Fibroblast of skin of abdomen (primary cell): ENCODE data around the gene AP1S1. TPM values are rescaled to one million over a fixed set of nuclear protein-coding genes. Genes with fewer than 3 reads are reported as not detected.
"Not testable (repeated sequence)": the region's sequence is repeated elsewhere in the genome, so short reads cannot be mapped to it uniquely, and the experiment has no call there.

Experiments used
- DNase-seq: peaks from one replicate; pipeline ENCODE4 v3.0.0-alpha.2; 2013
- polyA plus RNA-seq, 2 experiments: library from polyadenylated mRNA; unstranded; fragments of 120-200 nt; gene quantifications; one replicate each; pipeline ENCODE4 v1.2.1, GENCODE V29; 2013; ENCODE audit not compliant: insufficient read length in 2 of 2

The AP1S1 gene
- polyA plus RNA-seq (2013, experiment 1 of 2; ENCODE audit: insufficient read length), result 105 TPM
- 104 TPM for polyA plus RNA-seq (2013, experiment 2 of 2; ENCODE audit: insufficient read length)

DNA sequence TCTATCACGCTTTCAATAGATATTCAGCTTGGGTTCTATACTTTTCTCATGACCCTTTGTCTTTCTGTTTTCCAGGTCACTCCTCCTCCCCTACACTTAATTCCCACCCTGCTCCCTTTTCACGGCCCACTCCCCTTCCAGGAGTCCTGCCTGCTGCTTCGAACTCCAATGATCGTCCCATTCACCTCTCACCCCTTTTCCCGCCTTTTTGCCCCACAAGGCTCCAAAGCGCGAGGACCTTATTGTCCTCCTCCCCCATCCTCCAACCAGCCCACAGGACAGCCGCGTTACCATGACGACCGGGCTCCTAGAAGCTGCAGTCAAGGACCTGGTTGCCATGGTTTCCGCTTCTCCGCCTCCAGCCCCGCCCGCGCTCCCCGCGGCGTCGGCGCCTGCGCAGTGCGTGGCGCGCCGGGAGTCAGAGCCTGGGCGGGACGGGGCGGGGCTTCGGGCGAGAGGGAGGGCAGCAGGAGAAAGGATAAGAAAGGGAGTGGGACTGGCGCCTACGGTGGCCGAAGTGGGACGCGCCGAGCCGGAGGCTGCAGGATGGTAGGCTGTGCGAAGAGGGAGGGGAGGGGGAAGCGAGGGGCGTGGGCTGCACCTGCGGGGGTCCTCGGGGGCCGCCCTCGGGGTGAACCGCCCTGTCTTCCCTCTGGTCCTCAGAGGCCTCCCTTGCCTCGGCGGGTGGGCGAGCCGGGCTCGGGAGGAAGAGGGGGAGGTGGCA lies at the start of gene AP1S1:
TSS of gene AP1S1 (plus strand) at position 508 of the 724 bp plus-strand sequence. CDS start at position 547, 39 bp downstream.
- peak; percentile 95 for DNase-seq

DNA sequence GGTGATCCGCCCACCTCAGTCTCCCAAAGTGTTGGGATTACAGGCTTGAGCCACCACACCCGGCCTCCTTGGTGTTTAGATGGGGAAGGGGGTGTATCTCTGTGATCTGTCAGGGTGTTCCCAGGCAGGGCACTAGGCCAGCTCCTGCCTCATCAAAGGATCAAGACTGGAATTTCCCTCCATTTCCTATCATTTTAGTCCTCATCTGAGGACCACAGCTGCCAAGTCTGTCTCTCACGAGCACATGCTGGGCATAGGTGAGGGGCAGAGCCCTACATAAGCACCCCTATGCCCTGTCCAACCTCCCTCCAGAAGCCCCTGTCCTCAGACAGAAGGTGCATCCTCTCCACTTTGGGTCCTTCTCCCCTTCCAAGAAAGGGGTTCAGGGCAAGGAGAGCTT lies 49.5 kb upstream of the AP1S1 start:
- no peak for DNase-seq

DNA sequence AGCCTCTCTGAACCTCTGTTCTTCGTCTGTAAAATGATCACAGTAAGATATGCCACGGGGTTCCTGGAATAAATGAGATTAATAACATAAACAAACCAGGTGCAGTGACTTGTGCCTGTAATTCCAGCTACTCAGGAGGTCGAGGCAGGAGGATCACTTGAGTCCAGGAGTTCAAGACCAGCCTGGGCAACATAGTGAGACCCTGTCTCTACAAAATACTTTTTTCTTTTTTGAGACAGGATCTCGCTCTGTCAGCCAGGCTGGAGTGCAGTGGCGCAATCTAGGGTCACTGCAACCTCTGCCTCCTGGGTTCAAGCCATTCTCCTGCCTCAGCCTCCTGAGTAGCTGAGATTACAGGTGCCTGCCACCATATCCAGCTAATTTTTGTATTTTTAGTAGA lies 49.0 kb upstream of the AP1S1 start:
- not testable (repeated sequence) for DNase-seq

DNA sequence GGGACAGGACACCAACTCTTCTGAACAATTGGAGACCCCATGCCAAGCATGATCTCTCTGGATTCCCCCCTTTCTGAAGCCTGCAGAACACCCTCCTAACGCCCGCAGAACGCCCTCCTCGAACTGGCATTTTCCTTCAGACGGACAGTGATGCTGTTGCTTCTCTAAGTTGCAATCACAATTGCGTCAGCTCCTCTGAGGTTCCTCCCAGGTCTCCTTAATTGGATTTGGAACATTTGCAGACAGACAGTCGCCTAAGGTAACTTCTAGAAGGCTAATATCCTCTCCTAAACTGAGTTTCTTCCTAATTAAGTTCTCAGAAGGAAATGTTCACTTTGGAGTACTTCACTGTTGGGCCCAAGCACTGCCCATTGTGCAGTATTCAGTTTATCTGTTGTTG lies 47.9 kb upstream of the AP1S1 start:
- DNase-seq, result no peak

DNA sequence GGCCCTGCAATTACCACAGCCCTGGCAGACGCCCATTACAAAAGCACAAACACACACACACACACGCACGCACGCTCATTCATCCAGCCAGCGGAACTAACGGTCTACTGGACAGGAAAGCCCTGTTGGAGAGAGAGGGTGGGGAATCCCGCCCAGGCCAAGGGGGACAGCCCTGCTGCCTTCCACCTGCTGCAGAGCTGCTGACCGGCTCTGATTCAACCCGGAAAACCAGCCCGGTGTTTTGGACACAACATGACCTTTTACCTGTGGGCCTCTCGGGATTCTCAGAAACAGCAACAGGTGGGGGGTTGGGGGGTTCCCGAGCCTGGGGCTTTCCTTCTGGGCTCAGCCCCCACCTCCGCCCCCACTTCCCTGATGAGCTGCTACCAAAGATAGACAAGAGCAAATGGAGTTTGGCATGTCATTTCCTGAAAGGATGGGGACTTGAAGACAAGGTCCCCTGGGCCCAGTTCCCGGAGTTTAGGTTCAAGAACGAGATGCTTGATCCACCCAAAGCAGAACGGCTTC lies 45.9 kb upstream of the AP1S1 start:
- DNase-seq, result no peak

DNA sequence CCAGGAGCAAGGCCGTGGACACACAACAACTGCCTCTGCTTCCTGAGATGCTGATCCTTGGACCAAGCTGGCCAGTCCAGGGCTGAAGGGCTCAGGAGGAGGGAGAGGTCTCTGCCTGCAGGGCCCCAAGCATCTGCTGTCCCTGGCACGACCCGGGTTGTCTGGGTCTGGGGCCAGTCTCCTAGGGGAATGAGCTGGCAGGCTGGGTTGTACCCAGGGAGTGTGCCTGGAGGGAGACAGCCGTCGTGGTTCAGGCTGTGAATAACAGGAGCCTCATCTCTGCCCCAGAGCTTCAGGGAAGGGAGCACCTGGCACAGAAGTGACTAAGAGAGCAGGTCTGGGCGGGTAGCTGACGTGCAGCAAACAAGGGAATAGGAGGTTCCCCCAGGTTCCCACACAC lies 45.3 kb upstream of the AP1S1 start:
- DNase-seq, result no peak

DNA sequence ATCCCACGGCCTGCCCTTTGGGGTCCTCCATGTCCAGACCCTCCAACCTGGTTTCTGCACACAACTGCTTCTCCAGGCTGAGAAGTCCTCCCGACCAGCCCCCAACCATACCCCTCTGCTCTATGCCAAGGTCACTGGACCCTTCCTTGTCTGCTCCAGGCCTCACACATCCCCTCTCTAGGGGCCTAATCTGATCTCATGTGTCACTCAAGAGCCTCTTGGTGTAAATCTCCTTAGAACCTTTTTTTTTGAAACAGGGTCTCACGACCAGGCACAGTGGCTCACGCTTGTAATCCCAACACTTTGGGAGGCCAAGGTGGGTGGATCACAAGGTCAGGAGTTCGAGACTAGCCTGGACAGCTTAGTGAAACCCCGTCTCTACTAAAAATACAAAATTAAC lies 44.9 kb upstream of the AP1S1 start:
- no peak for DNase-seq

DNA sequence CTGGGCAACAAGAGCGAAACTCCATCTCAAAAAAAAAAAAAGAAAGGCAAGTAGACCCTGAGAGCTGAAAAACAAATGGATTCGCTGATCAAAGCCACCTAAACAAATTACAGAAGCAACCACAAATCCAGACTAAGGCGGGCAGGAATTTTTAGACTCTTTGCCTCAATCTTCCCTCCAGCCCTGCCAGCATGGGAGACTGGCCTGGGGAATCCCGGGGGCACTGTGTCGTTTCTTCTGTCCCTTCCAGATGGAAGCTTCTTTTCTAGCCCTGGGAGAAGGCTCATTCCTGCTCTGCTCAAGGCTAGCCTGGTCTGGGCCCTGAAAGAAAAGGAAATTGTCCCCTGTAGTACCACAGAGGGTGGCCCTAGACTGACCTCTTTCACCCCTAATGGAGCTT lies 43.0 kb upstream of the AP1S1 start:
- DNase-seq, result no peak

DNA sequence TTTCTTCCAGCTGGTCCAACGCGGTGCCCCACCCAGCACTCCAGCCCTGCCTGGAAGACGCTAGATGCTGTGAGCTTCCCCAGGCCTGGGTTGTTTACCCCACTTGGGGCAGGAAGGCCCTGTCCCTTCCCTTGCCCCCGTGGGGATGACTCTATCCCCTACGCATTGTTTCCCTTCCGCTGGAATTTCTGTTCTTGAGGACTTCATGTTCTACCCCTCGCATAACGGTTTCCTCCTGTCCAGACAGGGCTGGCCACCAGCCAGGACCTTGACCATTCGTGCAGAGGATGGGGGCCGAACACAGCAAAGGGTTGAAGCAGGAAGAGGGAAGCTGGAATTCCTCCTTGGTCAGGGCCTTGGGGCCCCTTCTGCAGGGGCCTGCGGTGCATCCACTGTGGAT lies 42.0 kb upstream of the AP1S1 start:
- DNase-seq, result no peak

DNA sequence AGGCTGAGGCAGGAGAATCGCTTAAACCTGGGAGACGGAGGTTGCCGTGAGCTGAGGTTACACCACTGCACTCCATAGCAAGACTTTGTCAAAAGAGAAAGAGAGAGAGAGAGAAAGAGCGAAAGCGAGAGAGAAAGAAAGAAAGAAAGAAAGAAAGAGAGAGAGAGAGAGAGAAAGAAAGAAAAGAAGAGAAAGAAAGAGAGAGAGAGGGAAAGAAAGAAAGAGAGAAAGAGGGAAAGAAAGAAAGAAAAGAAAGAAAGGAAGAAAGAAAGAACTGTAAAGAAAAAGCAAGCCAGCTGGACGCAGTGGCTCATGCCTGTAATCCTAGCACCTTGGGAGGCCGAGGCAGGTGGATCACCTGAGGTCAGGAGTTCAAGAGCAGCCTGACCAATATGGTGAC lies 41.1 kb upstream of the AP1S1 start:
- DNase-seq, result not testable (repeated sequence)

DNA sequence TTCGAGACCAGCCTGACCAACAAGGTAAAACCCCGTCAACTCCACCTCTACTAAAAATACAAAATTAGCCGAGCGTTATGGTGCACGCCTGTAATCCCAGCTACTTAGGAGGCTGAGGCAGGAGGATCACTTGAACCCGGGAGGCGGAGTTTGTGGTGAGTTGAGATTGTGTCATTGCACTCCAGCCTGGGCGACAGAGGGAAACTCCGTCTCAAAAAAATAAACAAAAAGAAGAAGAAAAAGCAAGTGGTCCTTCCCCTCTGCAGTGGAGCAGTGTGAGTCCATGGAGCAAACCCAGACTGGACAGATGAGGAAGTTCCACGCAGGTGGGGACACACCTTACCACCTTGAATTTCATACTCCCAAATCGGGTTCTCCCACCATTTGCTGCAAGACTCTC lies 40.4 kb upstream of the AP1S1 start:
- DNase-seq, result no peak

DNA sequence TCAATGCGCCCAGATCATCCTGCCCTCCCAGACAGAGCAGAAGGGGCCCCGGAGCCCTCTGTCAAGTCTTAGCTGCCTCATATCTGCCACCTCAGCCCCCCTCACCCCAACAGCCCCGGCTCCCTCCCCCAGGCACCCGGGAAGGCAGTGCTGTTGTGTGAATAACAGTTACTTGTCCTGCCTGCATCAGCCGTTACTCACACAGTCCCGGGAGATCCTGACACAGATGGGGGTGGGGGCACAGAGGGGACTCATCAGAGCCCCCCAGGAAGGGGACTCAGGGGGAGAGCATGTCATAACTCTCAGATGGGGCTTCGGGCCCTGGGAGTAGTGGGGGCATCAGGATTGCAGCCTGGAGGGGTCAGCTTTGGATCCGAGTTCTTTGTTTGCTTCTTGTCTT lies 39.8 kb upstream of the AP1S1 start:
- DNase-seq, result peak; percentile 59

DNA sequence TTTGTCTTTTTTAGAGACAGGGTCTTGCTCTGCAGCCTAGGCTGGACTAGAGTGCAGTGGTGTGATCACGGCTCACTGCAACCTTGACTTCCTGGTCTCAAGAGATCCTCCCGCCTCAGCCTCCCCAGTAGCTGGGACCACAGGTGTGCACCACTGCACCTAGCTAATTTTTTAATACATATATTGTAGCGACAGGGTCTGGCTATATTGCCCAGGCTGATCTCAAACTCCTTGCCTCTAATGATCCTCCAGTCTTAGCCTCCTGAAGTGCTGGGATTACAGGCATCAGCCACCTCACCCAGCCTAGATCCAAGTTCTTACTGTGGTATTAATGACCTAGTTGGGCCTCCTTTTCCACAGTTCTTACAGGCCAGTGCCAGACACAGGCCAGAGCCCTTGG lies 39.1 kb upstream of the AP1S1 start:
- DNase-seq, result no peak

DNA sequence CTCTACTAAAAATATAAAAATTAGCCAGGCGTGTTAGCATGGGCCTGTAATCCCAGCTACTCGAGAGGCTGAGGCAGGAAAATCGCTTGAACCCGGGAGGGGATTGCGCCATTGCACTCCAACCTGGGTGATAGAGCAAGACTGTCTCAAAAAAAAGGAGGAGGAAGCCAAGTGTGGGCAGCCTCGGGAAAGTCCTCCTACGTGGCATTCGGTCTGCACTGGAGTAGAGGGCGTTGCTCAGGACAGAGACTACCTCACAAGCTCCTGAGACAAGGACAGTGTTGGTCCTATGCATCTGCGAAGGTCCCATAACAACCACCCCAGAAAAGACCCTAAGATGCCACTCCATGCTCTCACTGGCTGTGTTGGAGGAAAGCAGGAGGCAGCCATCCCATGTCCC lies 37.4 kb upstream of the AP1S1 start:
- DNase-seq, result no peak

DNA sequence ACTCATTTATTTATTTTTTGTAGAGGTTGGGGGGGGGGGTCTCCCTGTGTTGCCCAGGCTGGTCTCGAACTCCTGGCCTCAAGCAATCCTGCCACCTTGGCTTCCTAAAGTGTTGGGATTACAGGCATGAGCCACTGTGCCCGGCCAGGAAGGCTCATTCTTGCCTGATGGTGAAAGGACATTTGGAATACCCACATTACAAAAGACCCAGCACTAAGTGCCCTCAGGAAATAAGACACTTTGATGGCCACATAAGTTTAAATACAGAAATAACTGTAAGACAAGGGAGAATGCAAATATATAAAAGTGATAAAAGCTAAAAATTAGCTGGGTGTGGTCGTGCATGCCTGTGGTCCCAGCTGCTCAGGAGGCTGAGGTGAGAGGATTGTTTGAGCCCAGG lies 35.4 kb upstream of the AP1S1 start:
- DNase-seq, result no peak

DNA sequence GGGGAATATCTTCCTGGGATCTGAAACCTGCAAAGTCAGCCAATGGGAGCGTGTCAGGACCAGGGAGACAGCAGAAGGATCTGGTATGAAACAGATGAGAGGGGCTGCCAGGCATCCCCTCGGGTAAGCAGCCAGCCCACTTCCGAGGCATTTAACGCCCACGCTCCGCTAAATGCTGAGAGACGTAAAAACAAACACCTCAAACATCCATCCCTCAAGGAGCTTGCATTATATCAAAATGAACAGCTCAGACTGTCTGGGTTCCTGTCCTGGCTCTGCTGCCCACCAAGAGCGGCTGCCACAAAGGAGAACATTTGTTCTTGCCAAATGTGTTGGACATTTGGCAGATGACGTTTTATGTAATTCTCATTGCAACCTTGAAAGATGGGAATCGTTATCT lies 34.4 kb upstream of the AP1S1 start:
- peak; percentile 59 for DNase-seq

DNA sequence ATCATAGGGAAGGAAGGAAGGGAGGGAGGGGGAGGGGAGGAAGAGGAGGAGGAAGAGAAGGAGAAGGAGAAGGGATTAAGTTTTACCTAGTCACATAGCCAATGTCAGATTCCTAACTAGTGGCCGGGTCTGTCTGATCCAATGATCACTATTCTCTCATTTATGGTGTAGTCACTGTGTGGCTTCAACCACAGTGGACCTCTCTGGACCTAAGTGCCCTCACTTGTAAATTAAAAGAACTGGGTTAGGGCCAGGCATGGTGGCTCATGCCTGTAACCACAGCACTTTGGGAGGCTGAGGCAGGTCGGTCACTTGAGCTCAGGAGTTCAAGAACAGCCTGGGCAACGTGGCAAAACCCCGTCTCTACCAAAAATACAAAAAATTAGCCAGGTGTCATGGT lies 34.0 kb upstream of the AP1S1 start:
- no peak for DNase-seq

DNA sequence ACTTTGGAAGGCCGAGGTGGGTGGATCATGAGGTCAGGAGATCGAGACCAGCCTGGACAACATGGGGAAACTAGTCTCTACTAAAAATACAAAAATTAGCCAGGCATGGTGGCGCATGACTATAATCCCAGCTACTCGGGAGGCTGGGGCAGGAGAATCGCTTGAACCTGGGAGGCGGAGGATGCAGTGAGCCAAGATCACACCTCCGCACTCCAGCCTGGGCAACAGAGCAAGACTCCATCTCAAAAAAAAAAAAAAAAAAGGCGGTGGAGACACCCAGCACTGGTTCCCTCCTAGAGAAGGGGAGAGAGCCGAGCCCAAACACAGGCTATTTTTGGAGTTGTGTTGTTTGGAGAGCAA lies 32.7 kb upstream of the AP1S1 start:
- DNase-seq, result not testable (repeated sequence)

DNA sequence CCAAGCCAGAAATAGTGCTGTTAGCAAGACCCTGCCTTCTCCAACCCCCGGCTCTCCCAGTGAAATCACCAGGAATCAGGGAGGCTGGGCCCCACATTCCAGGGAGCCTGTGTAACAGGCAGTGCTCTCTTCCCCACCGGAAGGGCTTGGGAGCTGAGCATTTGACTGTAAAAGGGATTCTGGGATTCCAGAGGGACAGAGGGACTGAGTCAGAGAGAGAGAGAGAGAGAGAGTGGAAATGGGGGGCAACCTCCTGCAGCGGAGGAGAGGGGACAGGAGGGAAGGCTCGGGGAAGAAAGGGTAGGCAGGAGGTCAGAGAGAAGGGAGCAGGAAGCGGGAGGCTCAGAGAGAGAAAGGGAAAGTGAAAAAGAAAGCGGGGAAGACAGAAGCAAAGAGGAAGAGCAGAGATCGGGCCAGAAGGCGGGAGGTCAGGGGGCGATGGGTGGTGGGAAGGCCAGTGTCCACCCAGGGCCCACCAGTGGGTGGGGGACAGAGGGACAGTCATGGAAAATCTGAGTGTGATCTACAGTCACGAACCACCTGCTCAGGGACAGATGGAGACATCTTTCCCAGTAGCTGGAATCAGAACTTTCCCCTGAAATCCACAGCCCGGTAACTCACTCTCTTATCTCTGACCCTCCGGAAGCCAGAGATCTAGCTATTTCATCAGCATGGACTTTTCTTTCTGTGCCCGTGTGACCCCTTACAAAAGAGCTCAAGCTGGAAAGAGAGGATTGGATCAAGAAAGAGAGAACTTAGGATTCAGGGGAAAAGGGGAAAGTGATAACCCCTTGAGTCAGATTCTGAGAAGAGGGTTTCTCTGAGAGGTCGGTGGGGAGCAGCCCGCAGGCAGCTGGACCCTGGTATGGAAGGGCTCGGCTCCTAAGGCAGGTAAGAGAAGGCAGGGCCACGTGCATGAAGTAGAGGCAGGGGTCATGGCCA lies 32.0 kb upstream of the AP1S1 start:
- DNase-seq, result peak; percentile 99

DNA sequence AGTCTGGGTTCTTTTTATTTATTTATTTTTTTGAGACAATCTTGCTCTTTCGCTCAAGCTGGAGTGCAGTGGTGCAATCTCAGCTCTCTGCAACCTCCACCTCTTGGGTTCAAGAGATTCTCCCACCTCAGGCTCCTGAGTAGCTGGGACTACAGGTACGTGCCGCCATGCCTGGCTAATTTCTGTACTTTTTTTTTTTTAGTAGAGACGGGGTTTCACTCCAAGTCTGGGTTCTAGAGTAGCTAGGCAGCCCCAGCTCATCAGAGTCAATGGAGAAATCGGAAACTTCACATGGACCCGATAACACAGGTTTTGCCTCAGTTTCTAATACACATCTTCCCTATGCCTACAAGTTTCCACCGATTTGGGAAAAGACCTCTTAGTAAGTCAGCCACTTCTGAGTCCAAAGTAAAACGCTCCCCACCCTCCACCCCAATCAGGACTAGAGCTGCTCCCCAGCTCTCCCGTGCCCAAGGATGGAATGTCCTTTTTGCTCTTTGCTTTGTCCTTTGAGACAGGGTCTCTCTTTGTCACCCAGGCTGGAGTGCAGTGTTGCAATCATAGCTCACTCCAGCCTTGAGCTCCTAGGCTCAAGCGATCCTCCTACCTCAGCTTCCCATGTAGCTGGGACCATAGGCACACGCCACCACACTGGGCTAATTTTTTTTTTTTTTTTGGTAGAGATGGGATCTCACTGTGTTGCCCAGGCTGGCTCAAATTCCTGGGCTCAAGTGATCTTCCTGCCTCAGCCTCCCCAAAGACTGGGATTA lies 31.2 kb upstream of the AP1S1 start:
- no peak for DNase-seq

DNA sequence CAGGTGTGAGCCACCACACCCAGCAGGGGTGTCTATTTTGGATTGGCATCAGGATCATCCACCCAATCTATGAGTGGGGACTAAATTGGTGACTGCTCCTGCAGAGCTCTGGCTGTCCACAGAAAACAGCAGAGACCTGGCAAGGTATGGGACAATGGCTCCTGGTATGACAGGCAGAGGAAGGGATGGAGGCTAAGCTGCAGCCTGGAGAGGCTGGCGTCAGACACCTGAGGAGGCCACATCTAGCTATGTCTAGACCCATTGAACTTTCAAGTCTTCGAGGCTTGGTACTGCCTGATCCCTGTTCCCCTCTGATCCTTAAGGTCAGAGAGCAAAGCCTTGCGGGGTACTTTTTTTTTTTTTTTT lies 30.6 kb upstream of the AP1S1 start:
- DNase-seq, result no peak

DNA sequence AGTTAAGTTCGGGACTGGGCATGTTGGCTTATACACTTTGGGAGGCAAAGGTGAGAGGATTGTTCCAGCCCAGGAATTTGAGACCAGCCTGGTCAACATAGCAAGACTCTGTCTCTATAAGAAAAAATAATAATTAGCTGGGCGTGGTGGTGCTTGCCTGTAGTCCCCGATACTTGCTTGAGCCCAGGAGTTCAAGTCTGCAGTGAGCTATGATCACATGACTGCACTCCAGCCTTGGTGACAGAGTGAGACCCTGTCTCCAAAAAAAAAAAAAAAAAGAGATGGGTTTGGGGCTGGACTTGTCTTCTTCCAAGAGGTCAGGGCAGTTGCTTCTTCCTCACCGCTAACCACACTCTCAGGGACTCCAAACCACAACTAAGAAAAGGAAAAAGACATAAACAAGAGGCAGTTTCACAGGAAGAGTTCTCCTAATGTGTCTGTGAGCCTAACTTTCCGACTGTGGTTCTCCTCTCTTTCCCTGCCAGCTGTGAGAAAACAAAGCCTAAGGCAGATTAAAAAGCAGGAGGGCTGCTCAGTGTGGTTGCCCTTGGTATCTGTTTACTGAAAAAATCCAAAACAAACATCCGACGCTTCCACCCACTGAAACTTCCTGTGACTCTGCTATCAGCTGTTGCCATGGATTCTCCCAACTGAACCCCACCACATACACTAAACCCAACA lies 29.8 kb upstream of the AP1S1 start:
- peak; percentile 55 for DNase-seq
